H1 (cell line): ENCODE data around the gene P2RX5. TPM values are rescaled to one million over a fixed set of nuclear protein-coding genes. Genes with fewer than 3 reads are reported as not detected.

ENCODE experiments used
- CTCF ChIA-PET: fragments of 300-600 bp; sonication (Branson Sonifier 250); formaldehyde crosslinking; loops from one replicate; lab custom pipeline; 2021; ENCODE audit not compliant: partially characterized antibody; lab: Charles Lee
- POLR2A ChIA-PET: fragments of 300-600 bp; sonication (Branson Sonifier 250); formaldehyde crosslinking; loops from one replicate; lab custom pipeline; 2021; ENCODE audit warnings: inconsistent platforms; ENCODE audit not compliant: partially characterized antibody; lab: Charles Lee
- DNase-seq, 2 experiments: peaks; one replicate each; pipeline versions ENCODE4 v3.0.0 to v3.0.0-alpha.2; 2010 to 2022; ENCODE audit warnings: low spot score in 2 of 2, low read depth in 1 of 2, mixed read lengths in 1 of 2
- FAIRE-seq: peaks from 2 replicates; lab custom pipeline; 2011; peaks lifted over from hg19 to GRCh38; lab: Jason Lieb, UNC
- H2AFZ ChIP-seq: 2 replicates; pipeline ENCODE4 v1.8.1; 2012; ENCODE audit warnings: low read length, inconsistent platforms
- H2AK5ac ChIP-seq: 2 replicates; pipeline ENCODE4 v1.6.1; 2013; ENCODE audit warnings: low read depth, low read length
- H2BK120ac ChIP-seq: replicated peaks from 2 replicates; pipeline ENCODE3; 2013; ENCODE audit warnings: low read depth, low read length, inconsistent platforms
- H2BK12ac ChIP-seq: 2 replicates; pipeline ENCODE4 v1.6.1; 2013; ENCODE audit warnings: low read depth, low read length
- H2BK15ac ChIP-seq: 2 replicates; pipeline ENCODE4 v1.6.1; 2013; ENCODE audit warnings: low read length
- H2BK20ac ChIP-seq: 2 replicates; pipeline ENCODE4 v1.6.1; 2013; ENCODE audit warnings: low read length
- H2BK5ac ChIP-seq: 2 replicates; pipeline ENCODE4 v1.6.1; 2013; ENCODE audit warnings: low read depth, low read length
- H3K14ac ChIP-seq: 2 replicates; pipeline ENCODE4 v1.6.1; 2013; ENCODE audit warnings: inconsistent platforms; ENCODE audit not compliant: insufficient read length
- H3K18ac ChIP-seq: 2 replicates; pipeline ENCODE4 v1.6.1; 2013; ENCODE audit warnings: low read length; ENCODE audit errors: extremely low read depth
- H3K23ac ChIP-seq: 2 replicates; pipeline ENCODE4 v1.6.1; 2013; ENCODE audit warnings: inconsistent platforms; ENCODE audit not compliant: insufficient read length
- H3K23me2 ChIP-seq: 2 replicates; pipeline ENCODE4 v1.6.1; 2013; ENCODE audit warnings: low read depth, low read length
- H3K27ac ChIP-seq: 2 replicates; pipeline ENCODE4 v1.6.1; 2011; ENCODE audit warnings: low read depth, low read length, inconsistent platforms
- H3K27me3 ChIP-seq, 4 experiments: replicated peaks in 1 of 4; 1 replicate in 1 of 4; 2 replicates in 3 of 4; pipeline versions ENCODE4 v1.6.1 to v1.8.1; 2011 to 2013; ENCODE audit warnings: low read length in 3 of 4, mild to moderate bottlenecking in 3 of 4, inconsistent platforms in 2 of 4, mixed read lengths in 2 of 4, moderate library complexity in 1 of 4; ENCODE audit not compliant: control insufficient read depth in 3 of 4, insufficient read depth in 3 of 4; ENCODE audit errors: extremely low read depth in 1 of 4
- H3K36me3 ChIP-seq, 4 experiments: 2 replicates each; pipeline versions ENCODE4 v1.6.1 to v1.8.1; 2011 to 2013; ENCODE audit warnings: mild to moderate bottlenecking in 4 of 4, low read length in 3 of 4, moderate library complexity in 2 of 4, control low read depth in 1 of 4, inconsistent platforms in 1 of 4; ENCODE audit not compliant: insufficient read depth in 4 of 4, control insufficient read depth in 2 of 4
- H3K4ac ChIP-seq: replicated peaks from 2 replicates; pipeline ENCODE3; 2013; ENCODE audit warnings: low read length, low read depth, mixed read lengths, inconsistent platforms; ENCODE audit not compliant: insufficient read length
- H3K4me1 ChIP-seq, 4 experiments: replicated peaks in 1 of 4; 1 replicate in 1 of 4; 2 replicates in 3 of 4; pipeline versions ENCODE4 v1.6.1 to v1.8.1; 2011 to 2013; ENCODE audit warnings: low read length in 3 of 4, inconsistent platforms in 2 of 4, mixed read lengths in 1 of 4; ENCODE audit not compliant: insufficient read depth in 4 of 4, control insufficient read depth in 3 of 4
- H3K4me2 ChIP-seq, 2 experiments: 2 replicates each; pipeline versions ENCODE4 v1.6.1 to v1.8.1; 2011 to 2013; ENCODE audit warnings: low read depth in 2 of 2, low read length in 2 of 2, control low read depth in 1 of 2, inconsistent platforms in 1 of 2, mild to moderate bottlenecking in 1 of 2; ENCODE audit not compliant: insufficient read depth in 1 of 2
- H3K4me3 ChIP-seq, 4 experiments: fragments of 200-600, 300-600 bp in 1 of 4; sonication (generic), shearing (Covaris generic), sonication (Bioruptor Twin) in 1 of 4; 2 replicates each; pipeline versions ENCODE4 v1.5.1 to v1.8.1; 2011 to 2016; ENCODE audit warnings: low read length in 4 of 4, low read depth in 3 of 4, control low read depth in 2 of 4, inconsistent platforms in 2 of 4, mild to moderate bottlenecking in 2 of 4, mixed read lengths in 1 of 4, moderate library complexity in 1 of 4; ENCODE audit not compliant: insufficient read depth in 2 of 4; ENCODE audit errors: extremely low read depth in 1 of 4
- H3K56ac ChIP-seq: replicated peaks from 2 replicates; pipeline ENCODE3; 2013; ENCODE audit warnings: low read depth, mild to moderate bottlenecking, mixed read lengths, low read length, inconsistent platforms; ENCODE audit not compliant: insufficient read length
- H3K79me1 ChIP-seq: 2 replicates; pipeline ENCODE4 v1.6.1; 2013; ENCODE audit warnings: low read depth, low read length, control low read depth
- H3K79me2 ChIP-seq, 2 experiments: 2 replicates each; pipeline versions ENCODE4 v1.6.1 to v1.8.1; 2012 to 2013; ENCODE audit warnings: low read length in 2 of 2, mild to moderate bottlenecking in 2 of 2, inconsistent platforms in 1 of 2; ENCODE audit not compliant: insufficient read depth in 2 of 2, control insufficient read depth in 1 of 2
- H3K9ac ChIP-seq, 4 experiments: replicated peaks in 1 of 4; 1 replicate in 1 of 4; 2 replicates in 3 of 4; pipeline versions ENCODE4 v1.6.1 to v1.8.1; 2011 to 2013; ENCODE audit warnings: low read depth in 3 of 4, low read length in 3 of 4, control low read depth in 2 of 4, mild to moderate bottlenecking in 2 of 4, moderate library complexity in 2 of 4, inconsistent platforms in 1 of 4; ENCODE audit errors: extremely low read depth in 1 of 4
- H3K9me3 ChIP-seq, 2 experiments: 2 replicates each; pipeline versions ENCODE4 v1.6.1 to v1.8.1; 2012 to 2013; ENCODE audit warnings: mild to moderate bottlenecking in 2 of 2, moderate library complexity in 2 of 2, control low read depth in 1 of 2, inconsistent platforms in 1 of 2, low read depth in 1 of 2, low read length in 1 of 2, mixed read lengths in 1 of 2; ENCODE audit not compliant: insufficient read depth in 2 of 2
- H4K20me1 ChIP-seq, 2 experiments: replicated peaks in 1 of 2; 2 replicates each; pipeline versions ENCODE3 to v1.8.1; 2011 to 2013; ENCODE audit warnings: inconsistent platforms in 2 of 2, low read length in 2 of 2, mild to moderate bottlenecking in 1 of 2; ENCODE audit not compliant: insufficient read depth in 2 of 2, control insufficient read depth in 1 of 2
- H4K5ac ChIP-seq: 2 replicates; pipeline ENCODE4 v1.6.1; 2013; ENCODE audit warnings: low read length, low read depth, mixed read lengths, inconsistent platforms; ENCODE audit not compliant: insufficient read length
- H4K8ac ChIP-seq: 2 replicates; pipeline ENCODE4 v1.8.0; 2013; ENCODE audit warnings: mild to moderate bottlenecking, moderate library complexity, low read length, inconsistent platforms; ENCODE audit not compliant: insufficient read depth; ENCODE audit errors: extremely low read depth
- H4K91ac ChIP-seq: replicated peaks from 2 replicates; pipeline ENCODE3; 2013; ENCODE audit warnings: low read length, mixed read lengths, inconsistent platforms; ENCODE audit not compliant: insufficient read length
- ATF2 ChIP-seq: IDR thresholded peaks from 2 replicates; pipeline ENCODE4 v1.6.1; 2012; ENCODE audit warnings: low read length, inconsistent platforms
- BRCA1 ChIP-seq: IDR thresholded peaks from 2 replicates; pipeline ENCODE4 v1.6.1; 2012; ENCODE audit warnings: low read depth, low read length, improper control_type of control experiment
- CREB1 ChIP-seq: IDR thresholded peaks from 2 replicates; pipeline ENCODE4 v1.6.1; 2012; ENCODE audit warnings: inconsistent platforms
- EGR1 ChIP-seq: IDR thresholded peaks from 2 replicates; pipeline ENCODE4 v1.6.1; 2011; ENCODE audit warnings: low read depth, low read length, borderline replicate concordance
- HDAC6 ChIP-seq: IDR thresholded peaks from one replicate; pipeline ENCODE4 v1.7.1; 2012; ENCODE audit warnings: low read depth, mild to moderate bottlenecking, inconsistent platforms, low read length, moderate library complexity
- NANOG ChIP-seq: IDR thresholded peaks from 2 replicates; pipeline ENCODE4 v1.6.1; 2011; ENCODE audit warnings: low read length, low read depth, mild to moderate bottlenecking, inconsistent platforms; ENCODE audit not compliant: insufficient read depth, poor library complexity, severe bottlenecking
- POLR2A ChIP-seq, 2 experiments: IDR thresholded peaks; 1 replicate in 1 of 2; 2 replicates in 1 of 2; pipeline ENCODE4 v1.6.1; 2011; ENCODE audit warnings: low read depth in 2 of 2, low read length in 2 of 2, mild to moderate bottlenecking in 2 of 2; ENCODE audit errors: control extremely low read depth in 1 of 2
- POLR2AphosphoS5 ChIP-seq: IDR thresholded peaks from 2 replicates; pipeline ENCODE4 v1.6.1; 2011; ENCODE audit warnings: low read depth, low read length
- RFX5 ChIP-seq: IDR thresholded peaks from 2 replicates; pipeline ENCODE4 v1.6.1; 2011; ENCODE audit warnings: low read depth, low read length, improper control_type of control experiment, borderline replicate concordance
- SP4 ChIP-seq: IDR thresholded peaks from 2 replicates; pipeline ENCODE4 v1.6.1; 2012; ENCODE audit warnings: low read length, inconsistent platforms
- WGBS, 2 experiments: shearing (Covaris generic) in 1 of 2; methylation state at CpG; one replicate each; pipeline versions ENCODE4 v1.1.6 to v1.1.7; 2013 to 2015; ENCODE audit warnings: low lambda C conversion rate in 2 of 2, mixed read lengths in 2 of 2, inconsistent platforms in 1 of 2, low coverage in 1 of 2, missing lambda C conversion rate in 1 of 2; ENCODE audit not compliant: insufficient replicate concordance in 2 of 2, insufficient coverage in 1 of 2, insufficient read length in 1 of 2; ENCODE audit errors: extremely low coverage in 1 of 2, missing lambda C conversion rate in 1 of 2; 5-methylcytosine and 5-hydroxymethylcytosine counted together
- polyA plus RNA-seq, 7 experiments: library from polyadenylated mRNA; depleted of rRNA in 3 of 7; stranded (reverse) in 5 of 7; unstranded in 2 of 7; fragments of >200 nt in 5 of 7; fragments of 200-250 nt in 2 of 7; gene quantifications; 1 replicate in 5 of 7; 2 replicates in 1 of 7; 4 replicates in 1 of 7; pipeline versions ENCODE4 v1.2.1 to v1.2.3, GENCODE V29; 2011 to 2013; ENCODE audit warnings: missing spikeins in 2 of 7, mixed read lengths in 2 of 7
- total RNA-seq: library from RNA; stranded (reverse); fragmentation: NEBNext Ultra II Directional; extraction: Animal tissue kit (Norgen Biotek cat#: 25700); gene quantifications from 2 replicates; pipeline ENCODE4 v1.2.1, GENCODE V29; 2021

P2RX5 gene
- total and polyA plus RNA-seq, 2 of the 8 experiments (the other 6 are each of a cell fraction or from before 2014, with no cell fraction given), result 12.0 to 15.6 TPM

GRCh38 chr17:3641014-3641413 lies 54.9 kb downstream of the P2RX5 start:
- Histone ChIP-seq H2BK15ac (no peak overlapping the region), H4K5ac (no peak overlapping the region), H4K91ac (no peak overlapping the region), H3K18ac (no peak overlapping the region), H3K4me2 (peak overlapping the region; percentile 11 to 53; a peak in 2 of 4 replicates), H3K56ac (no peak overlapping the region), H3K79me1 (no peaks in the 10 kb centered on the region; the same call in 1 of the 2 replicates), H3K9me3 (no peaks in the 10 kb centered on the region), H2AFZ (no peak overlapping the region), H3K79me2 (no peaks in the 10 kb centered on the region; a peak in 1 of 4 replicates), H4K8ac (no peak overlapping the region), H4K20me1 (peaks cover 0 to 5% of the 10 kb centered on the region in 2 experiments), H2BK20ac (no peak overlapping the region), H3K23me2 (peaks cover 6% of the 10 kb centered on the region; the same call in 1 of the 2 replicates), H2BK5ac (no peak overlapping the region; the same call in 1 of the 2 replicates), H3K27ac (no peak overlapping the region), H3K4me1 (peaks cover 0 to 8% (median 4%) of the 10 kb centered on the region in 4 experiments; a peak in 3 of 7 replicates), H3K9ac (0 out of 7 replicates have a peak overlapping the region, but pooled peaks of 1 of the 4 experiments have one; percentile 10), H3K4me3 (no peak overlapping the region), H3K14ac (no peak overlapping the region), H3K36me3 (peaks cover 3 to 8% (median 3%) of the 10 kb centered on the region in 4 experiments; a peak in 5 of 8 replicates), H3K4ac (no peak overlapping the region), H3K27me3 (no peaks in the 10 kb centered on the region), H2BK12ac (no peak overlapping the region), H3K23ac (no peak overlapping the region), H2AK5ac (no peak overlapping the region), H2BK120ac (no peak overlapping the region)
- POLR2A ChIA-PET, result interaction anchor here (1.2 to 1.9 kb wide), 6 partner anchors 10 to 27 kb away, joined by 3 to 6 read pairs (median 6); partner anchors contain the start of genes EMC6 and TAX1BP3
- WGBS, 2 experiments, result 72% methylated on average over 3 of the region's 3 CpGs; no CpG with 5 or more reads in 1 of the 2 experiments
- CTCF ChIA-PET, result interaction anchor here (1.1 kb wide), 1 partner anchor 603 kb away, joined by 3 read pairs; no protein-coding TSS in a partner anchor
- FAIRE-seq (no peak), DNase-seq (no peak)
- TF ChIP-seq POLR2AphosphoS5 (no peak), BRCA1 (no peak), SP4 (no peak), ATF2 (no peak), RFX5 (no peak), HDAC6 (no peak), NANOG (no peak), CREB1 (no peak), EGR1 (no peak), POLR2A (IDR thresholded peaks at IDR 0.05; ENCODE audit: control extremely low read depth in 1 of 2, low read depth in 2 of 2, low read length in 2 of 2) (no peak)
